AG04450 (cell line): ENCODE results near the gene HLA-DMB. TPM values are rescaled to one million over a fixed set of nuclear protein-coding genes. Genes with fewer than 3 reads are reported as not detected.
A peak's percentile ranks its signal among the peaks of the same experiment; 100 is the strongest.

ENCODE experiments used
- CTCF ChIA-PET: fragments of 300-600, 350-600 bp; formaldehyde crosslinking; extraction: SDS; loops from one replicate; lab custom pipeline; 2022; ENCODE audit warnings: antibody characterized with exemption, inconsistent platforms; lab: Charles Lee
- POLR2A ChIA-PET: fragments of 350-600 bp; formaldehyde crosslinking; extraction: SDS; loops from one replicate; lab custom pipeline; 2021; ENCODE audit warnings: antibody characterized with exemption, inconsistent platforms; lab: Yijun Ruan, JAX
- DNase-seq: peaks from one replicate; pipeline ENCODE4 v3.0.0-alpha.2; 2011; ENCODE audit warnings: low read depth, low spot score
- H3K27ac ChIP-seq: one replicate; pipeline ENCODE4 v1.5.1; 2012; ENCODE audit warnings: low read depth, low read length, control low read depth
- H3K27me3 ChIP-seq: one replicate; pipeline ENCODE4 v1.6.0; 2012; ENCODE audit warnings: low read length; ENCODE audit not compliant: control insufficient read depth, insufficient read depth
- H3K4me3 ChIP-seq: 2 replicates; pipeline ENCODE4 v1.5.1; 2011; ENCODE audit warnings: mild to moderate bottlenecking, low read depth, low read length, control low read depth
- H3K9me3 ChIP-seq: 2 replicates; pipeline ENCODE4 v1.5.1; 2012; ENCODE audit warnings: low read length; ENCODE audit not compliant: control insufficient read depth, insufficient read depth
- polyA plus RNA-seq: library from polyadenylated mRNA; depleted of rRNA; stranded (reverse); fragments of >200 nt; gene quantifications from 2 replicates; pipeline ENCODE4 v1.2.3, GENCODE V29; 2011
- TF ChIP-seq, protein P1 (sequence below): IDR thresholded peaks from 2 replicates; pipeline ENCODE4 v1.5.1; 2011; ENCODE audit warnings: low read depth, low read length, control low read depth, inconsistent platforms

Gene HLA-DMB
- polyA plus RNA-seq, 1 experiment = 0.12 TPM

DNA sequence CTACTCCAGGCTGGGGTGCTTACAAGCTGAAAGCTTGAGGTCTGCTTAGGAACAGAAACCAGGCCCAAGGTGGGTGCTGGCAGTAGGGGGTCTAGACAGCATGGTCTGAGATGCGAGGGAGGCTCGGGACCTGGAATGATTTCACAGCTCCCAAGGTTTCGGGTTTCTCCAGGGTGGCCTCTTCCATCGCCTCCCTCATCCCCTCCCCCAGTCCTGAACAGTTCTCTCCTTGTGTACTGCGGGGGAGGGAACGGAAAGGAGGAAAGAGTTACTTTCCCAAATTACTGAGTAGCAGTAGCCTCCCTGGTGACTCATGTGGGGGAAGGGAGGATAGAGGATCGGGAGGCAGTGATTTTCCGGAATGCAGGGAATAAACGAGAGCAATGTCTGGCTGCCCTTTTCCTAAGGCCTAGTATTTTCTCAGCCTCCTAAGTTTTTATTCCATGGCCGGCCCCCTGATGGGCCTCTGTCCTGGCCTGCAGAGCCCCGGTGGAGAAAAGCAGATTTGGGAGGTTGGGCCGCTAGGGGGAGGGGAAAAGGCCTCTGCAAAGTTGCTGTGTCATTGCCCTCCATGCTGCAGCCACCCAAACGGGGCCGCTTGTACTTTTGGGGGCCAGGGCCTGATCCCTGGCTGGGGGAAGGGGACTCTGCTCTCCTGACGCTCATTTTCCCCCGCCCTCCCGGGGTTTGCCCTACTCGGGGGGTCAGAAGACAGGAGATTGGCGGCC lies 29.0 kb upstream of the HLA-DMB start:
- TF ChIP-seq, protein P1, sequence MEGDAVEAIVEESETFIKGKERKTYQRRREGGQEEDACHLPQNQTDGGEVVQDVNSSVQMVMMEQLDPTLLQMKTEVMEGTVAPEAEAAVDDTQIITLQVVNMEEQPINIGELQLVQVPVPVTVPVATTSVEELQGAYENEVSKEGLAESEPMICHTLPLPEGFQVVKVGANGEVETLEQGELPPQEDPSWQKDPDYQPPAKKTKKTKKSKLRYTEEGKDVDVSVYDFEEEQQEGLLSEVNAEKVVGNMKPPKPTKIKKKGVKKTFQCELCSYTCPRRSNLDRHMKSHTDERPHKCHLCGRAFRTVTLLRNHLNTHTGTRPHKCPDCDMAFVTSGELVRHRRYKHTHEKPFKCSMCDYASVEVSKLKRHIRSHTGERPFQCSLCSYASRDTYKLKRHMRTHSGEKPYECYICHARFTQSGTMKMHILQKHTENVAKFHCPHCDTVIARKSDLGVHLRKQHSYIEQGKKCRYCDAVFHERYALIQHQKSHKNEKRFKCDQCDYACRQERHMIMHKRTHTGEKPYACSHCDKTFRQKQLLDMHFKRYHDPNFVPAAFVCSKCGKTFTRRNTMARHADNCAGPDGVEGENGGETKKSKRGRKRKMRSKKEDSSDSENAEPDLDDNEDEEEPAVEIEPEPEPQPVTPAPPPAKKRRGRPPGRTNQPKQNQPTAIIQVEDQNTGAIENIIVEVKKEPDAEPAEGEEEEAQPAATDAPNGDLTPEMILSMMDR = peak; percentile 33
- peak overlapping the region; percentile 85 for H3K4me3 ChIP-seq
- peaks cover 5% of the 10 kb centered on the region; the same call in 1 of the 2 replicates for H3K9me3 ChIP-seq
- CTCF ChIA-PET = interaction anchor here (0.7 to 3.7 kb wide), 6 partner anchors 14 to 131 kb away, joined by 3 to 29 read pairs (median 22); partner anchors contain the start of genes HLA-DMA and TAP2
- peak overlapping the region; percentile 100 for H3K27ac ChIP-seq
- peak; percentile 93 for DNase-seq
- no peaks in the 10 kb centered on the region for H3K27me3 ChIP-seq
- POLR2A ChIA-PET = interaction anchor here (0.6 to 8.3 kb wide), 13 partner anchors 12 to 1072 kb away, joined by 3 to 199 read pairs (median 11); partner anchors contain the start of genes HLA-DMA, HLA-DMB, PSMB9 and TAP1

DNA sequence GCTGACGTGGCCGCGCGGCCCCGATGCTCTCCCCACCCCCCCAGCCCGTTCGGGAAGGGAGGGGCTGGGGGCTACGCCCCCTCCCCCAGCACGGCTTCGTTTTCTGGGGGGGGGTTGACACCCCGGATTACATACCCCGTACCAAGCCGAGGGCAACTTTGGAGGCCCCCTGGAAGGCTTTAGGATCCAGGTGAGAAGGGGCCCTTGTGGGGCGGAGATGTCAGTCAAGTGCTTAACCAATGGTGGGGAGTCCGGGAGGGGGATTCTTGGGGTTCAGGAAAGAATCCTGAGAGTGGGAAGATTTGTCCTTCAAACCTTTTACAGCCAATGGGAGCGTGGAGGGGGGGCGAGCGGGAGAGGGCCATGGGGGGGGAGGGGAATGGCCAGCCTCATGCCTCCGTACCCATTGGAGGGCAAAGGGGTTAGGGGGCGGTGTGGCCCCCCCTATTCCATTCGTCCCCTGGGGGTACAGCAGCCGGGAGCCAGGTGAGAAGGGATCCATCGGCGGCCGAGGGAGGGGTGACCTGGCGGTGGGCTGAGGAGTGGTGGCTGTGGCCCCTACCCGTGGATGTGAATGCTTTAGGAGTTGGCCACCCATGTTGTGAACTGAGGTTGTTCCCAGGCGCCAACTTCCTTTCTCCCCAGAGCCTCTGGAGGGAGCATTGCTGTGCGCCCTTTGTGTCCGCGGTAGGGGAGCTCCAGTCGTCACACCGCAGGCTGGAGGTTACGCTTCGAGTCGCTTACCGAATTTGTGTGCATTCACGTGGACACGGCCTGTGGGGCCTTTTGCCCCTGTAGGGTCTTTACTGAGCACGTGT lies 28.2 kb upstream of the HLA-DMB start:
- peak overlapping the region; percentile 100 for H3K27ac ChIP-seq
- ChIA-PET POLR2A (interaction anchor here (0.6 to 8.3 kb wide), 7 partner anchors 12 to 773 kb away, joined by 3 to 199 read pairs (median 4); partner anchors contain the start of genes HLA-DMA and TAP2), CTCF (interaction anchor here (0.6 to 4.2 kb wide), 9 partner anchors 15 to 131 kb away, joined by 3 to 56 read pairs (median 11); partner anchors contain the start of genes HLA-DMA and TAP2)
- H3K27me3 ChIP-seq = no peaks in the 10 kb centered on the region
- TF ChIP-seq, protein P1 = 0 out of 2 replicates have a peak, but pooled peaks have one; percentile 14
- H3K4me3 ChIP-seq = peak overlapping the region; percentile 85
- peak; percentile 59 for DNase-seq
- H3K9me3 ChIP-seq = peaks cover 5% of the 10 kb centered on the region; the same call in 1 of the 2 replicates

DNA sequence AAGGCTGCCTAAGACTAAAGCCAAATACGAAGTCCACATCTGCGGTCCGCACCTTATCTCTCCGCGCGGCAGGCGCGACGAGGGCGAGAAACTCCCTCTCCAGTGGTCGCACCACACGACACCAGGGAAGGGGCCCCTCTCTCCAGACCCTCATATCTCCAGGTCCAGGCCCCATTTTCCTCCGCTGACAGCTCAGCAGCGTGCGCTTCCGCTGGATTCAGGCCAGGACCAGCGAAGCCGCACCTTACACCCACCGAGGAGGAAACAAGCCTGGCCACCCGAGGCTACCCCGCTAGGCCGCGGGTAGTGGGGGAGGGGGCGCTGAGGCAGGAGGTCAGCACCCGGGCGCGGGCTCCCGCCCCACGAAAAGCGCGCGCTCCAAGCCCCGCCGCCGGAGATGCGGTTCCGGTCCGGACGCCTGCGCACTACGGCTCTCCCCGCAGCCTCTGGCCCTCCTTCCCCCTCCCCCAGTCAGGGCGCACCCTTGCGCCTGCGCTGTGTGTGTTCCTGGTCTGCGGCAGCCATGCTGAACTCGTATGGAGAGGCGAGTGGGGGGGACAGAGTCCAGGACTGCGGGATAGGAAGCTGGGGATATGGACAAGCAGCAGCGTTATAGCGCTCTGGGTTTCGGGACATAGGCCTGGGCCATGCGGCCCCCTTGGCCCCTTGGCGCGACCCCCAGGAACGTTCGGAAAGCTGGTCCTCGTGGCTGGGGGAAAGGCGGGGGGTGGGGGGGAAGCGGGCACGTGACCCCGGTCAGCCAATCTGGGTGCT lies 27.5 kb upstream of the HLA-DMB start, which contains the start of gene BRD2:
BRD2 (plus strand) TSS at position 502 of the 774 bp plus-strand sequence. CDS start 4,305 bp downstream, outside the sequence.
- H3K27ac ChIP-seq = peak within 1 kb of the TSS; percentile 100
- peak within 1 kb of the TSS; percentile 85 for H3K4me3 ChIP-seq
- peaks cover 5% of the 10 kb centered on the region; the same call in 1 of the 2 replicates for H3K9me3 ChIP-seq
- POLR2A ChIA-PET = interaction anchor here (0.6 to 8.3 kb wide), 4 partner anchors 13 to 74 kb away, joined by 3 to 199 read pairs (median 34); no protein-coding TSS in a partner anchor
- TF ChIP-seq, protein P1 = no peak
- H3K27me3 ChIP-seq = no peaks in the 10 kb centered on the region
- peak; percentile 93 for DNase-seq
- CTCF ChIA-PET = interaction anchor here (0.6 to 4.2 kb wide), 12 partner anchors 12 to 280 kb away, joined by 3 to 72 read pairs (median 8); partner anchors contain the start of genes HLA-DMA and TAP2

DNA sequence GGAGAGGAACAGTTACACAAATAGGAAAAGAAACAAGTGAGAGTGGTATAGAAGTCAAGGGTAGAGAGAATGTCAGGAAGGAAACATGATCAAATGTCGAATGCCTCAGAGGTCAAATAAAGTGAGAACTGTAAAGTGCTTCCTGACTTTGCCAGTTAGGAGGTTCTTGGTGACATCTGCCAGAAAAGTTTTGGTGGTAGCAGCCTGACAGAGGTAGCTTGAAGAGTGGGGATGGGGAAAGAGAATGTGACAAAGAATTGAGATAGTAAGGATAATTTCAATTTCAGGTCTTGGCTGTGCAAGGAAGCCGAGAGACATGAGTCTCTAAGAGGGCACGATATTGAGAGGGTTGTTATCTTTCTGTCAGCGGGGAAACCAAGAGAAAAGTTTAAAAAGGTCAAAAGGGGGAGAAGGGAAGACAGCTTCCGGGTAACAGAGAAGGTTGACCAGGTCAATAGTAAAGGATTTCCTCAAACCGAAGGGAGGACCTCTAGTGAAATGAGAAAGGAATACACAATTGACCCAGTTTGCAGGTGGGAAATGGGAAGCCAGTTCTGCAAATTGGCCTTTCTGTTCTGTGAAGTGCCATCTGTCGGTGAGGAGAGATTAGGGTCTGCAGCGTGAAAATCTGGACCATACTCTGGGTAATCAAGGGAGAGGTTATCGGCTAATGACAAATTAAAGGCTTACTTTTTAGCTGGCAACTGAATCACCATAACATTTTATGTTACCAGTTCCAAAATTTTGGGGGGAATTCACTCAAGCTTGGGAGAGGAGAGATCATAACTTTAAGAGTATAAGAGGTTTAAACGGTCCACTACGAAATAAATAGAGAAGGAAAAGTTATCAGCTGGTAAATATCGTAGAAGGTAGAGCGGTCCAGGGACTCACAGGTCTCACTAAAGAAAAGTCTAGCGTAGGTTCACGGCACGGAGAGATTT lies 26.6 kb upstream of the HLA-DMB start:
- peaks cover under 1% of the 10 kb centered on the region; the same call in 1 of the 2 replicates for H3K9me3 ChIP-seq
- H3K4me3 ChIP-seq = peak overlapping the region; percentile 85
- POLR2A ChIA-PET = interaction anchor here (5.9 to 8.3 kb wide), 2 partner anchors 14 to 73 kb away, joined by 63 to 199 read pairs; no protein-coding TSS in a partner anchor
- DNase-seq = no peak
- CTCF ChIA-PET = interaction anchor here (0.6 to 4.2 kb wide), 11 partner anchors 13 to 281 kb away, joined by 3 to 72 read pairs (median 11); partner anchors contain the start of genes HLA-DMA and TAP2
- TF ChIP-seq, protein P1 = peak; percentile 59
- no peaks in the 10 kb centered on the region for H3K27me3 ChIP-seq
- peak overlapping the region; percentile 100 for H3K27ac ChIP-seq
